ENCODE data around the gene INA.
"Not testable (repeated sequence)": the region's sequence is repeated elsewhere in the genome, so short reads cannot be mapped to it uniquely, and the experiment has no call there.

Gene INA

GRCh38 chr10:103254538-103255325, 22.2 kb upstream of the INA start:
- no peak overlapping the region for H3K4me3 ChIP-seq (ENCODE audit: low read length)
- H3K4me1 ChIP-seq (ENCODE audit: low read length) = no peaks in the 10 kb centered on the region
- H3K36me3 ChIP-seq (replicated peaks; ENCODE audit: low read depth, low read length) = no peaks in the 10 kb centered on the region
- H3K4me2 ChIP-seq (ENCODE audit: low read length) = no peak overlapping the region
- no peaks in the 10 kb centered on the region for H4K20me1 ChIP-seq (ENCODE audit: insufficient read depth, low read length)
- H3K79me2 ChIP-seq (ENCODE audit: low read length) = no peaks in the 10 kb centered on the region
- H3K9me3 ChIP-seq (ENCODE audit: insufficient read depth, low read length) = no peaks in the 10 kb centered on the region
- H3K27ac ChIP-seq (ENCODE audit: low read length) = no peak overlapping the region
- TF ChIP-seq EZH2phosphoT487 (IDR thresholded peaks at IDR 0.05; ENCODE audit: low read depth) (no peak), CTCF (IDR thresholded peaks at IDR 0.05; ENCODE audit: low read depth, low read length) (no peak)
- no peak overlapping the region for H3K9ac ChIP-seq (ENCODE audit: low read length)
- no peak overlapping the region for H2AFZ ChIP-seq (ENCODE audit: low read depth, low read length)
- H3K27me3 ChIP-seq (ENCODE audit: low read depth, low read length) = no peaks in the 10 kb centered on the region

- H4K20me1 ChIP-seq (ENCODE audit: insufficient read depth, low read length) = no peaks in the 10 kb centered on the region
- H3K9me3 ChIP-seq (ENCODE audit: insufficient read depth, low read length) = no peaks in the 10 kb centered on the region
- no peak overlapping the region for H3K4me3 ChIP-seq (ENCODE audit: low read length)
- no peak overlapping the region for H3K9ac ChIP-seq (ENCODE audit: low read length)
- H3K27ac ChIP-seq (ENCODE audit: low read length) = no peak overlapping the region
- H3K4me1 ChIP-seq (ENCODE audit: low read length) = no peaks in the 10 kb centered on the region
- TF ChIP-seq EZH2phosphoT487 (IDR thresholded peaks at IDR 0.05; ENCODE audit: low read depth) = no peak
- TF ChIP-seq CTCF (IDR thresholded peaks at IDR 0.05; ENCODE audit: low read depth, low read length) = no peak
- H3K79me2 ChIP-seq (ENCODE audit: low read length) = no peaks in the 10 kb centered on the region
- no peaks in the 10 kb centered on the region for H3K36me3 ChIP-seq (replicated peaks; ENCODE audit: low read depth, low read length)
- H2AFZ ChIP-seq (ENCODE audit: low read depth, low read length) = no peak overlapping the region
- no peaks in the 10 kb centered on the region for H3K27me3 ChIP-seq (ENCODE audit: low read depth, low read length)
- no peak overlapping the region for H3K4me2 ChIP-seq (ENCODE audit: low read length)
Observed at GRCh38 chr10:103256613-103257012, 20.3 kb upstream of the INA start.

GRCh38 chr10:103257812-103258211, 19.1 kb upstream of the INA start:
- TF ChIP-seq CTCF (IDR thresholded peaks at IDR 0.05; ENCODE audit: low read depth, low read length) (no peak), EZH2phosphoT487 (IDR thresholded peaks at IDR 0.05; ENCODE audit: low read depth) (no peak)
- H3K36me3 ChIP-seq (replicated peaks; ENCODE audit: low read depth, low read length) = no peaks in the 10 kb centered on the region

GRCh38 chr10:103258928-103259327, 18.0 kb upstream of the INA start:
- not testable (repeated sequence) for H3K36me3 ChIP-seq (replicated peaks; ENCODE audit: low read depth, low read length); H3K9me3 ChIP-seq (ENCODE audit: insufficient read depth, low read length); H3K9ac ChIP-seq (ENCODE audit: low read length)

More at GRCh38 chr10:103257812-103258211, 19.1 kb upstream of the INA start:
- H3K9me3 ChIP-seq (ENCODE audit: insufficient read depth, low read length) = no peaks in the 10 kb centered on the region
- no peak overlapping the region for H3K4me2 ChIP-seq (ENCODE audit: low read length)
- H3K27ac ChIP-seq (ENCODE audit: low read length) = no peak overlapping the region
- H3K79me2 ChIP-seq (ENCODE audit: low read length) = no peaks in the 10 kb centered on the region
- no peak overlapping the region for H2AFZ ChIP-seq (ENCODE audit: low read depth, low read length)
- no peaks in the 10 kb centered on the region for H3K27me3 ChIP-seq (ENCODE audit: low read depth, low read length)
- H3K4me3 ChIP-seq (ENCODE audit: low read length) = no peak overlapping the region
- H3K9ac ChIP-seq (ENCODE audit: low read length) = no peak overlapping the region
- no peaks in the 10 kb centered on the region for H3K4me1 ChIP-seq (ENCODE audit: low read length)
- H4K20me1 ChIP-seq (ENCODE audit: insufficient read depth, low read length) = no peaks in the 10 kb centered on the region

More at GRCh38 chr10:103258928-103259327, 18.0 kb upstream of the INA start:
- H2AFZ ChIP-seq (ENCODE audit: low read depth, low read length); H3K4me1 ChIP-seq (ENCODE audit: low read length); H3K79me2 ChIP-seq (ENCODE audit: low read length); H3K27me3 ChIP-seq (ENCODE audit: low read depth, low read length); H3K27ac ChIP-seq (ENCODE audit: low read length); H4K20me1 ChIP-seq (ENCODE audit: insufficient read depth, low read length); H3K4me3 ChIP-seq (ENCODE audit: low read length); H3K4me2 ChIP-seq (ENCODE audit: low read length): not testable (repeated sequence)
